WTC11 (cell line): ENCODE measurements around the gene PRDM5. TPM values are rescaled to one million over a fixed set of nuclear protein-coding genes. Genes with fewer than 3 reads are reported as not detected.

Experiments used
- ATAC-seq: fragments of 200-7000 bp; cut with Tn5 transposase; 2 replicates; pipeline ENCODE4 v1.10.0; 2021; ENCODE audit warnings: mild to moderate bottlenecking, moderate library complexity
- CTCF ChIA-PET: fragments of 300-600 bp; sonication (Branson Sonifier 250); formaldehyde crosslinking; loops from one replicate; lab custom pipeline; 2021; ENCODE audit warnings: antibody characterized with exemption; lab: Charles Lee
- POLR2A ChIA-PET: fragments of 350-600 bp; sonication (Branson Sonifier 250); formaldehyde crosslinking; loops from one replicate; lab custom pipeline; 2021; ENCODE audit warnings: antibody characterized with exemption; lab: Charles Lee
- DNase-seq: peaks from one replicate; pipeline ENCODE4 v3.0.0; 2021; ENCODE audit warnings: low spot score
- H3K27ac Mint-ChIP-seq: 2 replicates; pipeline ENCODE4 v1.8.0; 2021; ENCODE audit warnings: mixed read lengths
- H3K27me3 Mint-ChIP-seq: 2 replicates; pipeline ENCODE4 v1.8.0; 2021; ENCODE audit warnings: low read depth, mild to moderate bottlenecking, moderate library complexity, mixed read lengths
- H3K36me3 Mint-ChIP-seq: 2 replicates; pipeline ENCODE4 v1.8.0; 2021; ENCODE audit warnings: mixed read lengths
- H3K4me1 Mint-ChIP-seq: 2 replicates; pipeline ENCODE4 v1.8.0; 2022; ENCODE audit warnings: mixed read lengths
- H3K4me3 Mint-ChIP-seq: 2 replicates; pipeline ENCODE4 v1.8.0; 2021; ENCODE audit warnings: mild to moderate bottlenecking, moderate library complexity, mixed read lengths
- H3K9me3 Mint-ChIP-seq: 2 replicates; pipeline ENCODE4 v1.8.0; 2021; ENCODE audit warnings: mixed read lengths
- ATF1 ChIP-seq: sonication (generic); formaldehyde crosslinking; IDR thresholded peaks from 2 replicates; pipeline ENCODE4 v1.8.1; 2023; ENCODE audit warnings: mild to moderate bottlenecking, moderate library complexity, missing genetic modification reagents
- CREM ChIP-seq: sonication (generic); formaldehyde crosslinking; IDR thresholded peaks from 2 replicates; pipeline ENCODE4 v1.8.1; 2022; ENCODE audit warnings: mild to moderate bottlenecking, missing genetic modification reagents, moderate library complexity
- E2F4 ChIP-seq: sonication (generic); formaldehyde crosslinking; IDR thresholded peaks from 2 replicates; pipeline ENCODE4 v1.8.1; 2022; ENCODE audit warnings: low read depth, mild to moderate bottlenecking, moderate library complexity, missing genetic modification reagents, borderline replicate concordance
- ELF4 ChIP-seq: sonication (generic); formaldehyde crosslinking; IDR thresholded peaks from 2 replicates; pipeline ENCODE4 v1.8.1; 2022; ENCODE audit warnings: low read depth, mild to moderate bottlenecking, moderate library complexity, missing genetic modification reagents
- ERG ChIP-seq: fragments of 250-450 bp; sonication (Bioruptor Pico); IDR thresholded peaks from 2 replicates; pipeline ENCODE4 v1.8.0; 2021; ENCODE audit warnings: mild to moderate bottlenecking
- ETV6 ChIP-seq: sonication (generic); formaldehyde crosslinking; IDR thresholded peaks from 2 replicates; pipeline ENCODE4 v1.8.1; 2022; ENCODE audit warnings: mild to moderate bottlenecking, missing genetic modification reagents
- FOXJ3 ChIP-seq: sonication (generic); formaldehyde crosslinking; IDR thresholded peaks from 2 replicates; pipeline ENCODE4 v1.9.0; 2021; ENCODE audit warnings: missing genetic modification reagents, mild to moderate bottlenecking, borderline replicate concordance
- HMGA2 ChIP-seq: fragments of 250-450 bp; sonication (Bioruptor Pico); IDR thresholded peaks from 2 replicates; pipeline ENCODE4 v1.4.0; 2021; ENCODE audit warnings: mild to moderate bottlenecking, moderate library complexity
- IRF1 ChIP-seq: sonication (generic); formaldehyde crosslinking; IDR thresholded peaks from 2 replicates; pipeline ENCODE4 v1.8.0; 2023; ENCODE audit warnings: missing genetic modification reagents
- IRF2 ChIP-seq: sonication (generic); formaldehyde crosslinking; IDR thresholded peaks from 2 replicates; pipeline ENCODE4 v1.8.0; 2022; ENCODE audit warnings: low read depth, missing genetic modification reagents, borderline replicate concordance
- KAT7 ChIP-seq: sonication (generic); formaldehyde crosslinking; IDR thresholded peaks from 2 replicates; pipeline ENCODE4 v1.8.1; 2023; ENCODE audit warnings: missing genetic modification reagents, mild to moderate bottlenecking, borderline replicate concordance
- MXD4 ChIP-seq: fragments of 250-450 bp; sonication (Bioruptor Pico); IDR thresholded peaks from 2 replicates; pipeline ENCODE4 v1.8.0; 2021; ENCODE audit warnings: mild to moderate bottlenecking, moderate library complexity, borderline replicate concordance
- NFYB ChIP-seq: sonication (generic); formaldehyde crosslinking; conservative IDR thresholded peaks from 2 replicates; pipeline ENCODE4 v1.8.0; 2022; ENCODE audit warnings: low read depth, missing genetic modification reagents
- NR2C2 ChIP-seq: sonication (generic); formaldehyde crosslinking; IDR thresholded peaks from 2 replicates; pipeline ENCODE4 v1.8.0; 2022; ENCODE audit warnings: mild to moderate bottlenecking, missing genetic modification reagents
- PRDM15 ChIP-seq: sonication (generic); formaldehyde crosslinking; IDR thresholded peaks from 2 replicates; pipeline ENCODE4 v1.8.0; 2022; ENCODE audit warnings: missing genetic modification reagents
- SMAD3 ChIP-seq: sonication (generic); formaldehyde crosslinking; IDR thresholded peaks from 2 replicates; pipeline ENCODE4 v1.8.0; 2022; ENCODE audit warnings: missing genetic modification reagents, mild to moderate bottlenecking, borderline replicate concordance
- SMAD4 ChIP-seq: sonication (generic); formaldehyde crosslinking; IDR thresholded peaks from 2 replicates; pipeline ENCODE4 v1.8.0; 2022; ENCODE audit warnings: mild to moderate bottlenecking, missing genetic modification reagents
- SP1 ChIP-seq: sonication (generic); formaldehyde crosslinking; conservative IDR thresholded peaks from 2 replicates; pipeline ENCODE4 v1.8.1; 2022; ENCODE audit warnings: missing genetic modification reagents
- ZNF121 ChIP-seq: sonication (generic); formaldehyde crosslinking; IDR thresholded peaks from 2 replicates; pipeline ENCODE4 v1.8.0; 2023; ENCODE audit warnings: missing genetic modification reagents
- ZNF232 ChIP-seq: sonication (generic); formaldehyde crosslinking; IDR thresholded peaks from 2 replicates; pipeline ENCODE4 v1.8.0; 2022; ENCODE audit warnings: mild to moderate bottlenecking, missing genetic modification reagents
- ZNF263 ChIP-seq: sonication (generic); formaldehyde crosslinking; IDR thresholded peaks from 2 replicates; pipeline ENCODE4 v1.8.1; 2022; ENCODE audit warnings: low read depth, mild to moderate bottlenecking, moderate library complexity, missing genetic modification reagents
- ZNF671 ChIP-seq: fragments of 250-450 bp; sonication (Bioruptor Pico); IDR thresholded peaks from 2 replicates; pipeline ENCODE4 v1.8.0; 2021; ENCODE audit warnings: mild to moderate bottlenecking
- total RNA-seq: library from RNA; stranded (reverse); gene quantifications from 3 replicates; pipeline ENCODE4 v1.2.3, GENCODE V29; 2021
- TF ChIP-seq, protein P1 (sequence below): sonication (generic); formaldehyde crosslinking; conservative IDR thresholded peaks from 2 replicates; pipeline ENCODE4 v1.8.1; 2023; ENCODE audit warnings: mild to moderate bottlenecking, low read depth, missing genetic modification reagents, moderate library complexity
- TF ChIP-seq, protein P2 (sequence below): sonication (generic); formaldehyde crosslinking; IDR thresholded peaks from 2 replicates; pipeline ENCODE4 v1.8.0; 2023; ENCODE audit warnings: mild to moderate bottlenecking, missing genetic modification reagents

The PRDM5 gene
- total RNA-seq, 1 experiment from 2014 or later = 47.0 TPM

DNA sequence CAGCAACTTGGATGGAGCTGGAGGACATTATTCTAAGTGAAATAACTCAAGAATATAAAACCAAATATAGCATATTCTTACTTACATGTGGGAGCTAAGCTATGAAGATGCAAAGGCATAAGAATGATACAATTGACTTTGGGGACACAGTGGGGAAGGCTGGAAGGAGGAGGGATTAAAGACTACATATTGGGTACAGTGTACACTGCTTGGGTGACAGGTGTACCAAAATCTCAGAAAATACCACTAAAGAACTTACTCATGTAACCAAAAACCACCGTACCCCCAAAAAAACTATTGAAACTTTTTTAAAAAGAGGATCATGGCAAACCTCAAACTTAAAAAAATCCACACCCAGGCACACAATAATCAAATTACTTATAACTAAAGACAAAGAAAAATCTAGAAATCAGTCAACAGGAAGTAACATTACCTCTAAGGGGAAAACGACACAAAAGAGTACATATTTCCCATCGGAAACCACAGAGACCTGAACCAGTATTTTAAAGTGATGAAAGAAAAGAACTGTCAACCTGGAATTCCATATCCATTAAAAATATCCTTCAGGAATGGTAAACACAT, 241.8 kb downstream of the PRDM5 start:
- TF ChIP-seq ZNF671 (CRISPR knock-in tag) (no peak), MXD4 (CRISPR knock-in tag) (no peak), FOXJ3 (CRISPR knock-in tag) (no peak), SMAD4 (CRISPR knock-in tag) (no peak), ATF1 (CRISPR knock-in tag) (no peak), E2F4 (no peak), NR2C2 (no peak), ZNF121 (CRISPR knock-in tag) (no peak), SMAD3 (CRISPR knock-in tag) (no peak), KAT7 (no peak), IRF1 (CRISPR knock-in tag) (no peak)
- TF ChIP-seq, protein P1, sequence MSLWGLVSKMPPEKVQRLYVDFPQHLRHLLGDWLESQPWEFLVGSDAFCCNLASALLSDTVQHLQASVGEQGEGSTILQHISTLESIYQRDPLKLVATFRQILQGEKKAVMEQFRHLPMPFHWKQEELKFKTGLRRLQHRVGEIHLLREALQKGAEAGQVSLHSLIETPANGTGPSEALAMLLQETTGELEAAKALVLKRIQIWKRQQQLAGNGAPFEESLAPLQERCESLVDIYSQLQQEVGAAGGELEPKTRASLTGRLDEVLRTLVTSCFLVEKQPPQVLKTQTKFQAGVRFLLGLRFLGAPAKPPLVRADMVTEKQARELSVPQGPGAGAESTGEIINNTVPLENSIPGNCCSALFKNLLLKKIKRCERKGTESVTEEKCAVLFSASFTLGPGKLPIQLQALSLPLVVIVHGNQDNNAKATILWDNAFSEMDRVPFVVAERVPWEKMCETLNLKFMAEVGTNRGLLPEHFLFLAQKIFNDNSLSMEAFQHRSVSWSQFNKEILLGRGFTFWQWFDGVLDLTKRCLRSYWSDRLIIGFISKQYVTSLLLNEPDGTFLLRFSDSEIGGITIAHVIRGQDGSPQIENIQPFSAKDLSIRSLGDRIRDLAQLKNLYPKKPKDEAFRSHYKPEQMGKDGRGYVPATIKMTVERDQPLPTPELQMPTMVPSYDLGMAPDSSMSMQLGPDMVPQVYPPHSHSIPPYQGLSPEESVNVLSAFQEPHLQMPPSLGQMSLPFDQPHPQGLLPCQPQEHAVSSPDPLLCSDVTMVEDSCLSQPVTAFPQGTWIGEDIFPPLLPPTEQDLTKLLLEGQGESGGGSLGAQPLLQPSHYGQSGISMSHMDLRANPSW (CRISPR knock-in tag) = no peak
- Mint-ChIP-seq H3K9me3 (peaks cover 8% of the 10 kb centered on the region; the same call in 1 of the 2 replicates), H3K27ac (no peak overlapping the region), H3K4me1 (peaks cover 5% of the 10 kb centered on the region), H3K36me3 (no peaks in the 10 kb centered on the region), H3K4me3 (no peak overlapping the region), H3K27me3 (no peaks in the 10 kb centered on the region)
- ATAC-seq (no peak), DNase-seq (no peak)
- POLR2A ChIA-PET = no interaction called here
- CTCF ChIA-PET = no interaction called here

GRCh38 chr4:120673696-120674095, 248.8 kb downstream of the PRDM5 start:
- Mint-ChIP-seq H3K4me3 (no peak overlapping the region), H3K9me3 (peaks cover 3% of the 10 kb centered on the region; the same call in 1 of the 2 replicates), H3K27ac (no peak overlapping the region), H3K4me1 (peaks cover 32% of the 10 kb centered on the region), H3K27me3 (no peaks in the 10 kb centered on the region), H3K36me3 (no peaks in the 10 kb centered on the region)
- DNase-seq (no peak), ATAC-seq (no peak)
- CTCF ChIA-PET = no interaction called here
- POLR2A ChIA-PET = no interaction called here
- TF ChIP-seq NFYB (CRISPR knock-in tag) = no peak
- no peak for TF ChIP-seq ZNF232 (CRISPR knock-in tag)
- no peak for TF ChIP-seq ETV6 (CRISPR knock-in tag)
- no peak for TF ChIP-seq ERG (CRISPR knock-in tag)
- no peak for TF ChIP-seq ATF1 (CRISPR knock-in tag)
- no peak for TF ChIP-seq NR2C2
- TF ChIP-seq CREM (CRISPR knock-in tag) = no peak
- TF ChIP-seq ZNF263 (CRISPR knock-in tag) = no peak
- no peak for TF ChIP-seq ELF4 (CRISPR knock-in tag)
- no peak for TF ChIP-seq IRF2 (CRISPR knock-in tag)
- no peak for TF ChIP-seq SP1 (CRISPR knock-in tag)
- no peak for TF ChIP-seq HMGA2 (CRISPR knock-in tag)
- TF ChIP-seq SMAD3 (CRISPR knock-in tag) = no peak
- TF ChIP-seq ZNF121 (CRISPR knock-in tag) = no peak
- TF ChIP-seq, protein P2, sequence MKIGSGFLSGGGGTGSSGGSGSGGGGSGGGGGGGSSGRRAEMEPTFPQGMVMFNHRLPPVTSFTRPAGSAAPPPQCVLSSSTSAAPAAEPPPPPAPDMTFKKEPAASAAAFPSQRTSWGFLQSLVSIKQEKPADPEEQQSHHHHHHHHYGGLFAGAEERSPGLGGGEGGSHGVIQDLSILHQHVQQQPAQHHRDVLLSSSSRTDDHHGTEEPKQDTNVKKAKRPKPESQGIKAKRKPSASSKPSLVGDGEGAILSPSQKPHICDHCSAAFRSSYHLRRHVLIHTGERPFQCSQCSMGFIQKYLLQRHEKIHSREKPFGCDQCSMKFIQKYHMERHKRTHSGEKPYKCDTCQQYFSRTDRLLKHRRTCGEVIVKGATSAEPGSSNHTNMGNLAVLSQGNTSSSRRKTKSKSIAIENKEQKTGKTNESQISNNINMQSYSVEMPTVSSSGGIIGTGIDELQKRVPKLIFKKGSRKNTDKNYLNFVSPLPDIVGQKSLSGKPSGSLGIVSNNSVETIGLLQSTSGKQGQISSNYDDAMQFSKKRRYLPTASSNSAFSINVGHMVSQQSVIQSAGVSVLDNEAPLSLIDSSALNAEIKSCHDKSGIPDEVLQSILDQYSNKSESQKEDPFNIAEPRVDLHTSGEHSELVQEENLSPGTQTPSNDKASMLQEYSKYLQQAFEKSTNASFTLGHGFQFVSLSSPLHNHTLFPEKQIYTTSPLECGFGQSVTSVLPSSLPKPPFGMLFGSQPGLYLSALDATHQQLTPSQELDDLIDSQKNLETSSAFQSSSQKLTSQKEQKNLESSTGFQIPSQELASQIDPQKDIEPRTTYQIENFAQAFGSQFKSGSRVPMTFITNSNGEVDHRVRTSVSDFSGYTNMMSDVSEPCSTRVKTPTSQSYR (CRISPR knock-in tag) = no peak
- TF ChIP-seq PRDM15 (CRISPR knock-in tag) = no peak
